OCI-LY7 (cell line): ENCODE results near the gene OR51B6. TPM values are rescaled to one million over a fixed set of nuclear protein-coding genes. Genes with fewer than 3 reads are reported as not detected.

ENCODE experiments used
- BruUV-seq: library from RNA; stranded (reverse); fragments of 400-500 nt; replicated peaks from 2 replicates; lab custom pipeline; 2021; lab: Mats Ljungman, UMichigan
- CTCF ChIA-PET: fragments of 300-600 bp; sonication (Branson Sonifier 250); formaldehyde crosslinking; loops from one replicate; lab custom pipeline; 2022; ENCODE audit warnings: antibody characterized with exemption; ENCODE audit not compliant: unreplicated experiment; lab: Charles Lee
- POLR2A ChIA-PET: fragments of 300-600 bp; sonication (Branson Sonifier 250); formaldehyde crosslinking; loops from one replicate; lab custom pipeline; 2022; ENCODE audit warnings: antibody characterized with exemption; lab: Charles Lee
- DNase-seq: peaks from one replicate; pipeline ENCODE4 v3.0.0-alpha.2; 2015; ENCODE audit warnings: low spot score
- H2AFZ ChIP-seq: fragments of 200-600 bp; sonication (generic), shearing (Covaris generic); 2 replicates; pipeline ENCODE4 v1.6.1; 2014; ENCODE audit warnings: mild to moderate bottlenecking, antibody characterized with exemption, low read length, moderate library complexity
- H3K27ac ChIP-seq: fragments of 200-600 bp; sonication (generic); 2 replicates; pipeline ENCODE4 v1.5.1; 2014; ENCODE audit warnings: mixed run types, low read depth, mild to moderate bottlenecking, moderate library complexity, low read length, inconsistent platforms; ENCODE audit not compliant: poor library complexity, severe bottlenecking
- H3K36me3 ChIP-seq: fragments of 200-600 bp; sonication (generic); 2 replicates; pipeline ENCODE4 v1.6.1; 2014; ENCODE audit warnings: mild to moderate bottlenecking, antibody characterized with exemption, low read length, moderate library complexity, mixed read lengths; ENCODE audit not compliant: insufficient read depth
- H3K4me1 ChIP-seq: fragments of 200-600 bp; sonication (generic); 2 replicates; pipeline ENCODE4 v1.5.1; 2014; ENCODE audit warnings: mild to moderate bottlenecking, low read length; ENCODE audit not compliant: insufficient read depth, poor library complexity, severe bottlenecking
- H3K4me2 ChIP-seq: fragments of 200-600 bp; sonication (generic); 2 replicates; pipeline ENCODE4 v1.6.1; 2014; ENCODE audit warnings: mild to moderate bottlenecking, low read length
- H3K4me3 ChIP-seq: fragments of 200-600 bp; sonication (generic); 2 replicates; pipeline ENCODE4 v1.5.1; 2014; ENCODE audit warnings: mild to moderate bottlenecking, low read depth, low read length; ENCODE audit not compliant: poor library complexity, severe bottlenecking
- H3K79me2 ChIP-seq: fragments of 200-600 bp; sonication (generic); 2 replicates; pipeline ENCODE4 v1.6.1; 2016; ENCODE audit warnings: low read depth, mild to moderate bottlenecking, low read length, moderate library complexity, mixed read lengths; ENCODE audit not compliant: insufficient read depth
- H3K9me2 ChIP-seq: fragments of 200-600 bp; sonication (generic); 2 replicates; pipeline ENCODE4 v1.6.1; 2016; ENCODE audit warnings: mild to moderate bottlenecking, low read length, mixed read lengths; ENCODE audit not compliant: insufficient read depth
- H3K9me3 ChIP-seq: fragments of 200-600 bp; sonication (generic); 2 replicates; pipeline ENCODE4 v1.6.1; 2014; ENCODE audit warnings: mild to moderate bottlenecking, mixed run types, low read length, mixed read lengths
- H4K20me1 ChIP-seq: fragments of 200-600 bp; sonication (generic); 2 replicates; pipeline ENCODE4 v1.6.1; 2014; ENCODE audit warnings: mild to moderate bottlenecking, antibody characterized with exemption, low read length, moderate library complexity, mixed read lengths; ENCODE audit not compliant: insufficient read depth
- CTCF ChIP-seq: fragments of 200-600 bp; sonication (generic); conservative IDR thresholded peaks from 2 replicates; pipeline ENCODE4 v1.5.1; 2014; ENCODE audit warnings: mild to moderate bottlenecking, antibody characterized with exemption, low read length, moderate library complexity, mixed read lengths
- EZH2phosphoT487 ChIP-seq: fragments of 200-600 bp; sonication (generic); IDR thresholded peaks from 2 replicates; pipeline ENCODE4 v1.6.1; 2018; ENCODE audit warnings: low read depth, borderline replicate concordance, mild to moderate bottlenecking, mixed run types, antibody characterized with exemption, low read length, moderate library complexity, mixed read lengths
- intact Hi-C: fragments of 100-400 bp; cut with micrococcal nuclease; formaldehyde crosslinking; loops from one replicate; pipeline ENCODE4 v1.10.0; 2022; ENCODE audit not compliant: unreplicated experiment
- total RNA-seq, 2 experiments: library from RNA; depleted of rRNA in 1 of 2; stranded (reverse); fragments of >200 nt in 1 of 2; shearing (Covaris generic) in 1 of 2; gene quantifications; 2 replicates each; pipeline ENCODE4 v1.2.3, GENCODE V29; 2014 to 2022

OR51B6 gene
- total RNA-seq, 2 experiments from 2014 or later: not detected

DNA sequence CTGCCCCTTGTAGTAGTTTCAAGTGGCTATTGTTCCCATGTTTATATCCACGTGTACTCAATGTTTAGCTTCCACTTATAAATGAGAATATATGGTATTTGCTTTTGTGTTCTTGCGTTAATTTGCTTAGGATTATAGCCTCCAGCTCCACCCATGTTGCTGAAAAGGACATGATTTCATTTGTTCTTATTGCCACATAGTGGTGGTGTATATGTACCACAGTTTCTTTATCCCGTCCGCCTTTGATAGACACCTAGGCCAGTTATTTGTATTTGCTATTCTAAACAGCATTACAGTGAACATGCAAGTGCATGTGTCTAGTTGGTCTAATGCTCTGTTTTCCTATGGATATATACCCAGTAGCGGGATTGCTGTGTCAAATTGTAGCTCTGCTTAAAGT is 34.0 kb upstream of the OR51B6 start:
- ChIA-PET POLR2A (interaction anchor here (0.6 kb wide), 1 partner anchor 12 kb away, joined by 3 read pairs; no protein-coding TSS in a partner anchor), CTCF (no interaction called here)
- Histone ChIP-seq H3K36me3 (no peaks in the 10 kb centered on the region), H3K79me2 (no peaks in the 10 kb centered on the region), H3K4me3 (no peak overlapping the region), H3K27ac (no peak overlapping the region), H3K9me2 (no peaks in the 10 kb centered on the region), H3K4me2 (no peak overlapping the region), H3K9me3 (no peaks in the 10 kb centered on the region), H2AFZ (no peak overlapping the region), H3K4me1 (no peaks in the 10 kb centered on the region), H4K20me1 (no peaks in the 10 kb centered on the region)
- intact Hi-C loops: no loop called here
- BruUV-seq: no TSS peak
- TF ChIP-seq EZH2phosphoT487: no peak
- no peak for TF ChIP-seq CTCF
- no peak for DNase-seq

- H4K20me1 ChIP-seq: no peaks in the 10 kb centered on the region
- H3K79me2 ChIP-seq: no peaks in the 10 kb centered on the region
- intact Hi-C loops: no loop called here
- no TSS peak for BruUV-seq
- ChIA-PET CTCF (no interaction called here), POLR2A (no interaction called here)
- H3K4me3 ChIP-seq: no peak within 1 kb of the TSS
- H3K9me2 ChIP-seq: no peaks in the 10 kb centered on the region
- H3K36me3 ChIP-seq: no peaks in the 10 kb centered on the region
- no peak for DNase-seq
- H3K4me2 ChIP-seq: no peak within 1 kb of the TSS
- H3K4me1 ChIP-seq: no peaks in the 10 kb centered on the region
- TF ChIP-seq EZH2phosphoT487 (no peak), CTCF (no peak)
- no peak within 1 kb of the TSS for H3K27ac ChIP-seq
- H2AFZ ChIP-seq: no peak within 1 kb of the TSS
- no peaks in the 10 kb centered on the region for H3K9me3 ChIP-seq
These were observed 27.1 kb upstream of the OR51B6 start, which contains the start of gene OR51B2 for GRCh38 chr11:5324197-5324596. OR51B2 (minus strand) TSS chr11:5324297; CDS start chr11:5324297, 0 bp downstream.

DNA sequence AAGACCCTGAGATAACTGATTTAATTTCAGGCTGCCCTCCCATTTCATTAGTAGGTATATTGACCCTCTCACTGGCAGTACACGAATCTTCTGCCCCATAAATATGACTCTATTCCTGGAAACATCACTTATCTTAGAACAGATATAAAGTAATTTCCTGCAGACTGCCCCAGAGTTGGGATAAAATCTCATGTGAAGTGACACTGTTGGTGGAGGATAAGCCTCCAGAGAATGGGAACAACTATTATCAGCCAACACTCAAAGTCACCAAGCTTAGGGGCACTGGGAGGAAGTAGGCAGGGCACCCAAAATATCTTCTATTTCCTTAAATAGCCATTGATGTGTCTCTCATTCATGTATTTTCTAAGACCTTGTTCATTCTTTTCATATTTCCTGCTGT is 16.1 kb upstream of the OR51B6 start:
- CTCF ChIA-PET: no interaction called here
- no peaks in the 10 kb centered on the region for H3K36me3 ChIP-seq
- no TSS peak for BruUV-seq
- no peak overlapping the region for H2AFZ ChIP-seq
- no peaks in the 10 kb centered on the region for H3K79me2 ChIP-seq
- no peak overlapping the region for H3K4me3 ChIP-seq
- no peak for TF ChIP-seq CTCF
- no peak for TF ChIP-seq EZH2phosphoT487
- H3K4me1 ChIP-seq: no peaks in the 10 kb centered on the region
- DNase-seq: no peak
- no peak overlapping the region for H3K4me2 ChIP-seq
- POLR2A ChIA-PET: interaction anchor here (0.6 kb wide), 1 partner anchor 412 kb away, joined by 4 read pairs; no protein-coding TSS in a partner anchor
- H3K9me2 ChIP-seq: no peaks in the 10 kb centered on the region
- intact Hi-C loops: no loop called here
- H4K20me1 ChIP-seq: no peaks in the 10 kb centered on the region
- no peak overlapping the region for H3K27ac ChIP-seq
- no peaks in the 10 kb centered on the region for H3K9me3 ChIP-seq
